ENCODE results near the gene SLC43A1. TPM values are rescaled to one million over a fixed set of nuclear protein-coding genes. Genes with fewer than 3 reads are reported as not detected.

SLC43A1 gene
- total RNA-seq, 6 experiments from 2014 or later, result 38.9 to 173 (median 106) TPM

- TF ChIP-seq CTCF (IDR thresholded peaks at IDR 0.05) (peak; percentile 65 to 80 (median 72)), POLR2A (IDR thresholded peaks at IDR 0.05) (no peak)
- ATAC-seq, result peak; percentile 53 to 63 (median 58)
- Histone ChIP-seq H3K4me1 (peaks cover 0 to 57% (median 12%) of the 10 kb centered on the region in 4 donors), H3K27ac (peak overlapping the region; percentile 23 to 74 (median 70)), H3K9me3 (no peaks in the 10 kb centered on the region), H3K27me3 (no peaks in the 10 kb centered on the region), H3K36me3 (no peaks in the 10 kb centered on the region), H3K4me3 (peak overlapping the region; percentile 56 to 65 (median 61))
- under 1% methylated on average over 24 of the region's 44 CpGs for WGBS (ENCODE audit: insufficient coverage, low coverage, low lambda C conversion rate, missing lambda C conversion rate)
- DNase-seq, result peak; percentile 80 to 85 (median 82)
- intact Hi-C loops (cut with DNase I), result no loop called here
Measured at GRCh38 chr11:57458410-57459163, 56.9 kb downstream of the SLC43A1 start.

- WGBS (ENCODE audit: insufficient coverage, low coverage, low lambda C conversion rate, missing lambda C conversion rate), result 0% methylated on average over 7 of the region's 16 CpGs
- peak overlapping the region; percentile 56 to 65 (median 61) for H3K4me3 ChIP-seq
- intact Hi-C loops (cut with DNase I), result no loop called here
Measured at GRCh38 chr11:57458060-57458409, 57.5 kb downstream of the SLC43A1 start.

GRCh38 chr11:57457643-57458023 is 57.9 kb downstream of the SLC43A1 start:
- WGBS (ENCODE audit: insufficient coverage, low coverage, low lambda C conversion rate, missing lambda C conversion rate), result 20% methylated on average over 7 of the region's 7 CpGs
- no peaks in the 10 kb centered on the region for H3K9me3 ChIP-seq
- H3K4me3 ChIP-seq, result no peak overlapping the region
- DNase-seq (no peak), ATAC-seq (no peak)
- peaks cover 0 to 64% (median 15%) of the 10 kb centered on the region in 4 donors for H3K4me1 ChIP-seq
- H3K27ac ChIP-seq, result peak overlapping the region; percentile 23 to 74 (median 70)
- TF ChIP-seq POLR2A (IDR thresholded peaks at IDR 0.05) (no peak), CTCF (IDR thresholded peaks at IDR 0.05) (no peak)
- no peaks in the 10 kb centered on the region for H3K36me3 ChIP-seq
- intact Hi-C loops (cut with DNase I), result no loop called here
- no peaks in the 10 kb centered on the region for H3K27me3 ChIP-seq

More at GRCh38 chr11:57458060-57458409, 57.5 kb downstream of the SLC43A1 start:
- Histone ChIP-seq H3K27me3 (no peaks in the 10 kb centered on the region), H3K9me3 (no peaks in the 10 kb centered on the region), H3K27ac (peak overlapping the region; percentile 23 to 74 (median 70)), H3K4me1 (peaks cover 0 to 60% (median 13%) of the 10 kb centered on the region in 4 donors), H3K36me3 (no peaks in the 10 kb centered on the region)
- TF ChIP-seq POLR2A (IDR thresholded peaks at IDR 0.05) (no peak), CTCF (IDR thresholded peaks at IDR 0.05) (no peak)
- peak in 2 of 4 donors; percentile 22 to 47 for ATAC-seq
- DNase-seq, result peak in 1 of 3 donors; percentile 71

- no peak overlapping the region for H3K4me3 ChIP-seq
- no peaks in the 10 kb centered on the region for H3K36me3 ChIP-seq
- peak; percentile 99 to 100 (median 99) for TF ChIP-seq CTCF (IDR thresholded peaks at IDR 0.05)
- TF ChIP-seq POLR2A (IDR thresholded peaks at IDR 0.05), result no peak
- 13% methylated on average over 6 of the region's 19 CpGs for WGBS (ENCODE audit: insufficient coverage, low coverage, low lambda C conversion rate, missing lambda C conversion rate)
- ATAC-seq (peak; percentile 65 to 81 (median 71)), DNase-seq (peak; percentile 91 to 95 (median 94))
- H3K9me3 ChIP-seq, result no peaks in the 10 kb centered on the region
- H3K27ac ChIP-seq, result peak overlapping the region; percentile 23 to 74 (median 70)
- H3K4me1 ChIP-seq, result peaks cover 0 to 70% (median 18%) of the 10 kb centered on the region in 4 donors
- intact Hi-C loops (cut with DNase I), result no loop called here
- no peaks in the 10 kb centered on the region for H3K27me3 ChIP-seq
Measured at GRCh38 chr11:57456960-57457642, 58.4 kb downstream of the SLC43A1 start.
